Bronchial epithelial cell (primary cell): Measurements from ENCODE around the gene VEGFA. TPM values are rescaled to one million over a fixed set of nuclear protein-coding genes. Genes with fewer than 3 reads are reported as not detected.
A peak's percentile ranks its signal among the peaks of the same experiment; 100 is the strongest.

Experiments used
- DNase-seq: peaks from one replicate; pipeline ENCODE4 v3.0.0-alpha.2; 2010; ENCODE audit warnings: low read depth
- FAIRE-seq: peaks from 2 replicates; lab custom pipeline; 2011; peaks lifted over from hg19 to GRCh38; lab: Jason Lieb, UNC
- H3K27me3 ChIP-seq: 2 replicates; pipeline ENCODE4 v1.5.1; 2011; ENCODE audit warnings: low read length; ENCODE audit not compliant: control insufficient read depth, insufficient read depth
- H3K36me3 ChIP-seq: 2 replicates; pipeline ENCODE4 v1.5.1; 2011; ENCODE audit warnings: low read length; ENCODE audit not compliant: control insufficient read depth, insufficient read depth
- H3K4me3 ChIP-seq: 2 replicates; pipeline ENCODE4 v1.5.1; 2011; ENCODE audit warnings: mild to moderate bottlenecking, low read depth, low read length, control low read depth
- CTCF ChIP-seq: IDR thresholded peaks from 2 replicates; pipeline ENCODE4 v1.5.1; 2011; ENCODE audit warnings: mild to moderate bottlenecking, moderate library complexity, low read length, control low read depth, inconsistent platforms; ENCODE audit not compliant: insufficient read depth, severe bottlenecking
- total RNA-seq: library from RNA; depleted of rRNA; stranded (reverse); fragments of >200 nt; gene quantifications from 2 replicates; pipeline ENCODE4 v1.2.1, GENCODE V29; 2014

Gene VEGFA
- total RNA-seq, 1 donor from 2014 or later: 391 TPM

- FAIRE-seq (no peak), DNase-seq (no peak)
- TF ChIP-seq CTCF: no peak
- H3K36me3 ChIP-seq: no peaks in the 10 kb centered on the region
- H3K4me3 ChIP-seq: no peak overlapping the region
- H3K27me3 ChIP-seq: no peaks in the 10 kb centered on the region
These were observed 26.2 kb downstream of the VEGFA start for GRCh38 chr6:43796168-43796567.

DNA sequence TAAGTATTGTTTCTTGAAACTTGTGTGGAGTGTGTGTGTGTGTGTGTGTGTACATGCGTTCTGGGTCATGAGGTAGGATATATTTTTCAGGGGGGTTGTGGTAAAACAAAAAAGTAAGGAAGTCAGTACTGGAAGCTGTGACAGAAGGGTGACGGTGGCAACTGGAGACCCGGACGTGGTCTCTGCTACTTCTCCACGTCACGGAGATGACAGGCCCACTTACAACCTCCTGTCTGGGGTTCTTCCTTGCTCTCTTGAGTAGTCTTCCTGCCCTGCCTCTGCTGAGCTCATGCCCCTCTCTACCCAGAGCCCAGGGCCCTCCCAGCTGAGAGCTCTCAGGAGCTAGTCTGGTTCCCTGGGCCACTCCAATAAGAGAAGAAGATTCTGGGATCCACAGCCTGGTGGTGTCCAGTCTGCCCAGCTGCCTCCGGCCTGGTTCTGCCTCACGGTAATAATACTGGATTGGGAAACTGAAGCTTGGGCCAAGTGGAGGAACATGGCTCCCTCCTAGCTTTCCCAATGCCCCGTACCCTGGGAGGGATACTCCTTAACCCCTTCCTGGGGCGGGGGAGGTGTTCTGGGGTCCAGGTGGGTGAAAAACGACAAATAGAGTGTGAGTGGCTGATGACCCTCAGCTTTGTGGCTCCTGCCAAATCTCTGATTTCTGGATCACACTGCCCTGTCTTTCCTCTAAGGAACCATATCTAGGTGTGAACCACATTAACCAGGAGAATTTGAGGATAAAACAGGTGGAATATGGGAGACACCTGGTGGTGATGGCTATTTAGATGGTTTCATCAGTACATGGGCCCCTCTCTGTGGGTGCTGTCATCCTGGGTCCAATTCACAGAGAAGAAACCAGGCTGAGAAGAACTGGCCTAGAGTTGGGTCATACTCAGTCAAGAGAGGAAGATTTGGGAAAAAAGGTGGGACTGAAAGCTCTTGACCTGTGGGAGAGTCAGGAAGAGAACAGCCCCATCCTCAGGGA, 27.2 kb downstream of the VEGFA start:
- Histone ChIP-seq H3K4me3 (no peak overlapping the region), H3K36me3 (no peaks in the 10 kb centered on the region), H3K27me3 (no peaks in the 10 kb centered on the region)
- TF ChIP-seq CTCF: no peak
- FAIRE-seq: no peak
- no peak for DNase-seq

DNA sequence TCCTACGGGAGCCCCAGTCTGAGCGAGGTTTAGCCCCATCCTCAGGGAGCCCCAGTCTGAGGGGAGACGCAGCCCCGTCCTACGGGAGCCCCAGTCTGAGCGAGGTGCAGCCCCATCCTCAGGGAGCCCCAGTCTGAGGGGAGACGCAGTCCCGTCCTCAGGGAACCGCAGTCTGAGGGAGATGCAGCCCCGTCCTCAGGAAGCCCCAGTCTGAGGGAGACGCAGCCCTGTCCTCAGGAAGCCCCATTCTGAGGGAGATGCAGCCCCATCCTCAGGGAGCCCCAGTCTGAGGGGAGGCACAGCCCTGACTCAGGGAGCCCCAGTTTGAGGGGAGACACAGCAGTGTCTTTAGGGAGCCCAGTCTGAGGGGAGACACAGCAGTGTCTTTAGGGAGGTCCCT, 27.9 kb downstream of the VEGFA start:
- Histone ChIP-seq H3K27me3 (no peaks in the 10 kb centered on the region), H3K36me3 (no peaks in the 10 kb centered on the region), H3K4me3 (no peak overlapping the region)
- DNase-seq (no peak), FAIRE-seq (no peak)
- no peak for TF ChIP-seq CTCF

DNA sequence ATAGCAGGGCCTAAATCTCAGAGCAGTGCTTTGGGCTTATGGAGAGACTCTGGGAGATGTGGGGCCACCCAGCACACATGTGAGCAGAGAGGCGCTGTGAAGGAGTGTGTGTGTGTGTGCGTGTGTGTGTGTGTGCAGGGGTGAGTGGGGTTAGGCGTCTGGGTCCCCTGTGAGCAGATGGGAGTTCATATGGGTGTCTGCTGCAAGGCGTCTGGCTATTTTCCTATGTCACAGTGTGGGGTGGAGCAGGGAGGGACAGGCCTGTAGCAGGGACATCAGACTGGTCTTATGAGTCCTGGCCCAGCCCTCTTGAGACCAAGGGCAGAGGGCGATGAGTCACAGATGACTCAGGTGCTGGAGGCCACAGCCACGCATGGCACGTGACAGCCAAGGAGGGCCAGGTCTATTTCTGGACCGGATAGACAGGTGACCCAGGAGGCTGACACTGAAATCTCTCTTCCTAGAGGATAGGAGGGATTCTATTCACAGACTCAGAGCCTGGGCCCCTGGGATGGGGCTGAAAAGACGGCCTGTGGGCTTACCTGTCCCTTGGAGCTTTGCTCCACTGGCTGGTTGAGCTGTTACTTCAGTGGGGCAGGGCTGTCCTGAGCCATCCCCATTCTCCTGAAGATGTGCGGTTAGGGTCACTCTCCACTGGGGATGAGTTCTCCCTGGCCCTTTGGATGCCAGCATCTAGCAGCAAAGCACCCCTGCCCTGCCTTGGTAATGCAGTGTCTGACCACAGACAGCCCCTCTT, 28.9 kb downstream of the VEGFA start:
- no peak for TF ChIP-seq CTCF
- no peaks in the 10 kb centered on the region for H3K27me3 ChIP-seq
- peak; percentile 78 for DNase-seq
- no peak for FAIRE-seq
- no peaks in the 10 kb centered on the region for H3K36me3 ChIP-seq
- H3K4me3 ChIP-seq: no peak overlapping the region

DNA sequence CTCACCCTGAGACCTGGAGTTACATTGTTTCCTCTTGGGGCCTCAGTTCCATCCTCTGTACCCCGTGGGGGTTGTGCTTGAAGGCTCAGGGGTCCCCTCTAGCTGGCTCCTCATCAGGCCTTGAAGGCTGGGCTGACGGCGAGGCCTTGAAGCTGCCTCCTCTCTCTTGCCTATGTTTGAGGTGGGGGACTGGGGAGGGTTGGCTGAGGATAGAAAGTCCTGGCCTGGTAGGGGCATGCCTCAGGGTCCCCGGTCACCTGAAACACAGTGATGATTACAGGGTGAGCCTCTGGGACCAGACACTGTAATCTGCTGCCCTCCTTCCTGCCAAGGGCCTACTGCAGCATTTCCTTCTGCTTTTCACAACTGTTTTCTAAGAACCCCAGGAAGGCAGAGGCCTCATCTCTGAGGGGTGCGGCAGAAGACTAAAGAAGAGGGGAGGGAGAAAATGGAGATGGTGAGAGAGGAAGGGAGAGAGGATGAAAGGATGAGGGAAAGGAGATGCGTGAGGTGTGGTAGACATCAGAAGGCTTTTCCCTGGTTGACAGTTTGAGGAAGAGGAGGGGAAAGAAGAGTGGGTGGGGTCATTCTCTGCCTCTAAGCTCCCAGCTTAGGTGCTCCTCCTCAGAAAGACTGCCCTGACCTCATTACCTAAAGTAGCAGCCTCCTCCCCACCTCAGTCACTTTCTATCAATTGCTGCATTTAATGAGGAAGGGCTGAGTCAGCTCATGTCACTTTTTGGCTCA, 29.7 kb downstream of the VEGFA start:
- Histone ChIP-seq H3K27me3 (no peaks in the 10 kb centered on the region), H3K4me3 (no peak overlapping the region), H3K36me3 (no peaks in the 10 kb centered on the region)
- TF ChIP-seq CTCF: no peak
- no peak for FAIRE-seq
- DNase-seq: no peak
